K562 (cell line): ENCODE results near the gene SSX4. TPM values are rescaled to one million over a fixed set of nuclear protein-coding genes. Genes with fewer than 3 reads are reported as not detected.
"Not testable (repeated sequence)": the region's sequence is repeated elsewhere in the genome, so short reads cannot be mapped to it uniquely, and the experiment has no call there.

Experiments used
- ATAC-seq: fragments of 200-7000 bp; cut with Tn5 transposase; 3 replicates; pipeline ENCODE4 v1.9.1; 2020; ENCODE audit warnings: moderate library complexity
- BruUV-seq: library from RNA; stranded (reverse); fragments of 400-500 nt; replicated peaks from 2 replicates; lab custom pipeline; 2021; lab: Mats Ljungman, UMichigan
- CTCF ChIA-PET: fragments of 300-600 bp; formaldehyde crosslinking; extraction: SDS; loops from one replicate; lab custom pipeline; 2021; ENCODE audit warnings: low intra/inter-chr PET ratio; lab: Yijun Ruan, JAX
- POLR2A ChIA-PET: fragments of 300-600, 350-650 bp; sonication (Branson Sonifier 250); formaldehyde crosslinking; extraction: SDS; loops from one replicate; lab custom pipeline; 2021; ENCODE audit warnings: antibody characterized with exemption, inconsistent platforms; lab: Yijun Ruan, JAX
- DNase-seq, 4 experiments: peaks; one replicate each; pipeline versions ENCODE4 v3.0.0 to v3.0.0-alpha.2; 2011 to 2018; ENCODE audit warnings: low spot score in 3 of 4, mixed read lengths in 3 of 4; ENCODE audit errors: extremely low read depth in 1 of 4
- FAIRE-seq: peaks from 2 replicates; lab custom pipeline; 2011; peaks lifted over from hg19 to GRCh38; lab: Jason Lieb, UNC
- H2AFZ ChIP-seq: 2 replicates; pipeline ENCODE4 v1.6.0; 2011; ENCODE audit warnings: low read depth, low read length, control low read depth, inconsistent platforms
- H3K27ac ChIP-seq: fragments of 200-600 bp; 3 replicates; pipeline ENCODE4 v1.8.0; 2011; ENCODE audit warnings: low read depth, mild to moderate bottlenecking, control low read depth, inconsistent platforms, low read length, moderate library complexity, mixed read lengths; ENCODE audit errors: extremely low read depth
- H3K27me3 ChIP-seq, 2 experiments: fragments of 300-600 bp in 1 of 2; 2 replicates in 1 of 2; 3 replicates in 1 of 2; pipeline versions ENCODE4 v1.6.0 to v1.8.0; 2011; ENCODE audit warnings: inconsistent platforms in 2 of 2, low read length in 2 of 2, mild to moderate bottlenecking in 1 of 2, mixed read lengths in 1 of 2, moderate library complexity in 1 of 2; ENCODE audit not compliant: control insufficient read depth in 2 of 2, insufficient read depth in 2 of 2
- H3K36me3 ChIP-seq: fragments of 300-600 bp; 3 replicates; pipeline ENCODE4 v1.8.0; 2011; ENCODE audit warnings: mild to moderate bottlenecking, low read length, inconsistent platforms; ENCODE audit not compliant: control insufficient read depth, insufficient read depth
- H3K4me1 ChIP-seq, 2 experiments: fragments of 200-600 bp in 1 of 2; replicated peaks in 1 of 2; 2 replicates in 1 of 2; 3 replicates in 1 of 2; pipeline versions ENCODE4 v1.5.1 to v1.8.0; 2011; ENCODE audit warnings: inconsistent platforms in 2 of 2, low read length in 2 of 2, mild to moderate bottlenecking in 1 of 2, mixed read lengths in 1 of 2, moderate library complexity in 1 of 2; ENCODE audit not compliant: control insufficient read depth in 2 of 2, insufficient read depth in 2 of 2
- H3K4me2 ChIP-seq: 2 replicates; pipeline ENCODE4 v1.6.1; 2011; ENCODE audit warnings: low read length, control low read depth, inconsistent platforms, mixed read lengths; ENCODE audit not compliant: insufficient read depth
- H3K4me3 ChIP-seq: fragments of 200-600 bp; sonication (generic), shearing (Covaris generic); 2 replicates; pipeline ENCODE4 v1.5.1; 2016; ENCODE audit warnings: control low read depth, inconsistent platforms
- H3K79me2 ChIP-seq: fragments of 200-600 bp; 3 replicates; pipeline ENCODE4 v1.8.0; 2011; ENCODE audit warnings: low read length, inconsistent platforms; ENCODE audit not compliant: control insufficient read depth, insufficient read depth
- H3K9ac ChIP-seq, 2 experiments: 2 replicates each; pipeline versions ENCODE4 v1.6.0 to v1.6.1; 2011; ENCODE audit warnings: low read depth in 2 of 2, low read length in 2 of 2, control low read depth in 1 of 2, inconsistent platforms in 1 of 2, mild to moderate bottlenecking in 1 of 2, mixed read lengths in 1 of 2; ENCODE audit not compliant: insufficient read depth in 1 of 2
- H3K9me1 ChIP-seq: one replicate; pipeline ENCODE4 v1.6.0; 2011; ENCODE audit warnings: inconsistent platforms, mild to moderate bottlenecking, low read length, moderate library complexity; ENCODE audit not compliant: control insufficient read depth, insufficient read depth
- H3K9me3 ChIP-seq: replicated peaks from 2 replicates; pipeline ENCODE4 v1.5.1; 2011; ENCODE audit warnings: low read depth, low read length, inconsistent platforms; ENCODE audit not compliant: control insufficient read depth, insufficient read depth
- H4K20me1 ChIP-seq: replicated peaks from 2 replicates; pipeline ENCODE4 v1.6.1; 2011; ENCODE audit warnings: low read length, inconsistent platforms, mixed read lengths; ENCODE audit not compliant: control insufficient read depth, insufficient read depth
- EP400 ChIP-seq: fragments of 450-650 bp; IDR thresholded peaks from 2 replicates; pipeline ENCODE4 v1.6.1; 2017; ENCODE audit warnings: antibody characterized with exemption, mild to moderate bottlenecking, moderate library complexity
- FOS ChIP-seq: IDR thresholded peaks from 3 replicates; pipeline ENCODE4 v1.6.1; 2011; ENCODE audit not compliant: insufficient read length; ENCODE audit errors: extremely low read depth
- GABPA ChIP-seq: fragments of 200-800 bp; sonication (Bioruptor generic); conservative IDR thresholded peaks from 2 replicates; pipeline ENCODE4 v1.6.1; 2016; ENCODE audit warnings: low read depth, missing genetic modification characterization, missing compliant biosample characterization
- KAT8 ChIP-seq: fragments of 450-650 bp; IDR thresholded peaks from 2 replicates; pipeline ENCODE4 v1.6.1; 2016; ENCODE audit warnings: low read depth, mild to moderate bottlenecking
- KDM1A ChIP-seq, 2 experiments: fragments of 450-650 bp; IDR thresholded peaks; 2 replicates each; pipeline ENCODE4 v1.6.1; 2016; ENCODE audit warnings: mild to moderate bottlenecking in 2 of 2
- MYBL2 ChIP-seq, 2 experiments: fragments of 450-650 bp in 1 of 2; sonication (generic) in 1 of 2; formaldehyde crosslinking in 1 of 2; IDR thresholded peaks; 2 replicates each; pipeline versions ENCODE4 v1.6.1 to v1.8.1; 2017 to 2022; ENCODE audit warnings: borderline replicate concordance in 1 of 2, inconsistent platforms in 1 of 2, low read depth in 1 of 2, mild to moderate bottlenecking in 1 of 2, missing genetic modification reagents in 1 of 2, moderate library complexity in 1 of 2
- NFYB ChIP-seq: IDR thresholded peaks from 2 replicates; pipeline ENCODE4 v1.6.1; 2011; ENCODE audit warnings: mild to moderate bottlenecking, moderate library complexity; ENCODE audit not compliant: insufficient read length; ENCODE audit errors: extremely low read depth
- POLR2H ChIP-seq: IDR thresholded peaks from 2 replicates; pipeline ENCODE4 v1.6.1; 2016; ENCODE audit warnings: missing genetic modification characterization, low read depth, mild to moderate bottlenecking, control low read depth, missing compliant biosample characterization, moderate library complexity
- RBM25 ChIP-seq: fragments of 200-400 bp; formaldehyde crosslinking; IDR thresholded peaks from 2 replicates; pipeline ENCODE4 v1.6.1; 2018; ENCODE audit warnings: low read length, low read depth, moderate library complexity; ENCODE audit not compliant: severe bottlenecking
- YY1 ChIP-seq, 3 experiments: IDR thresholded peaks; 2 replicates each; pipeline ENCODE4 v1.6.1; 2011; ENCODE audit warnings: low read length in 2 of 3, mild to moderate bottlenecking in 2 of 3, moderate library complexity in 2 of 3, borderline replicate concordance in 1 of 3, control low read depth in 1 of 3, low read depth in 1 of 3; ENCODE audit not compliant: insufficient read depth in 3 of 3, insufficient replicate concordance in 2 of 3, control insufficient read depth in 1 of 3, insufficient read length in 1 of 3; ENCODE audit errors: extremely low read depth in 1 of 3
- ZNF121 ChIP-seq: sonication (generic); formaldehyde crosslinking; conservative IDR thresholded peaks from 2 replicates; pipeline ENCODE4 v1.8.0; 2022; ENCODE audit warnings: missing genetic modification reagents
- WGBS: fragments of 100-300 bp; shearing (Covaris generic); methylation state at CpG from one replicate; pipeline ENCODE4 v1.1.6; 2016; ENCODE audit warnings: low coverage, mixed read lengths; ENCODE audit not compliant: insufficient coverage; ENCODE audit errors: missing lambda C conversion rate; 5-methylcytosine and 5-hydroxymethylcytosine counted together
- in situ Hi-C: fragments of 300-500 bp; cut with MboI; formaldehyde crosslinking; loops from 4 replicates; pipeline ENCODE4 v1.15.0; 2018; ENCODE audit warnings: inconsistent platforms, mixed read lengths
- intact Hi-C: fragments of 100-400 bp; cut with micrococcal nuclease; formaldehyde crosslinking; loops from 2 replicates; pipeline ENCODE4 v1.14.2; 2022
- polyA plus RNA-seq, 8 experiments: library from polyadenylated mRNA; depleted of rRNA in 4 of 8; stranded (reverse) in 5 of 8; unstranded in 3 of 8; fragments of >200 nt; fragmentation: Nextera tagmentation in 2 of 8; fragmentation: Illumina TruSeq in 1 of 8; extraction: Ambion mirVana in 2 of 8; extraction: Trizol in 1 of 8; gene quantifications; 2 replicates each; pipeline versions ENCODE4 v1.2.1 to v1.2.3, GENCODE V29; 2011 to 2014; ENCODE audit warnings: inconsistent platforms in 1 of 8, missing spikeins in 1 of 8
- total RNA-seq, 7 experiments: library from RNA; depleted of rRNA in 6 of 7; stranded (reverse); fragments of >200 nt in 6 of 7; fragmentation: Illumina TruSeq in 2 of 7; extraction: Trizol in 2 of 7; gene quantifications; 2 replicates each; pipeline versions ENCODE4 v1.2.1 to v1.2.3, GENCODE V29; 2011 to 2021; ENCODE audit warnings: low replicate concordance in 1 of 7
- TF ChIP-seq, protein P1 (sequence below): fragments of 450-650 bp; IDR thresholded peaks from 2 replicates; pipeline ENCODE4 v1.6.1; 2016
- TF ChIP-seq, protein P2 (sequence below): fragments of 450-650 bp; IDR thresholded peaks from 2 replicates; pipeline ENCODE4 v1.6.1; 2016; ENCODE audit warnings: missing biosample characterization, missing genetic modification characterization
- TF ChIP-seq, protein P3 (sequence below), 2 experiments: IDR thresholded peaks; 2 replicates each; pipeline ENCODE4 v1.6.1; 2011; ENCODE audit warnings: borderline replicate concordance in 1 of 2, control low read depth in 1 of 2, low read depth in 1 of 2, low read length in 1 of 2, mild to moderate bottlenecking in 1 of 2, mixed read lengths in 1 of 2, moderate library complexity in 1 of 2; ENCODE audit not compliant: insufficient read depth in 1 of 2, insufficient read length in 1 of 2, poor library complexity in 1 of 2, severe bottlenecking in 1 of 2; ENCODE audit errors: extremely low read depth in 1 of 2

Gene SSX4
- total and polyA plus RNA-seq, 9 of the 15 experiments (the other 6 are each of a cell fraction or from before 2014, with no cell fraction given) = 0.29 to 7.5 (median 3.4) TPM

DNA sequence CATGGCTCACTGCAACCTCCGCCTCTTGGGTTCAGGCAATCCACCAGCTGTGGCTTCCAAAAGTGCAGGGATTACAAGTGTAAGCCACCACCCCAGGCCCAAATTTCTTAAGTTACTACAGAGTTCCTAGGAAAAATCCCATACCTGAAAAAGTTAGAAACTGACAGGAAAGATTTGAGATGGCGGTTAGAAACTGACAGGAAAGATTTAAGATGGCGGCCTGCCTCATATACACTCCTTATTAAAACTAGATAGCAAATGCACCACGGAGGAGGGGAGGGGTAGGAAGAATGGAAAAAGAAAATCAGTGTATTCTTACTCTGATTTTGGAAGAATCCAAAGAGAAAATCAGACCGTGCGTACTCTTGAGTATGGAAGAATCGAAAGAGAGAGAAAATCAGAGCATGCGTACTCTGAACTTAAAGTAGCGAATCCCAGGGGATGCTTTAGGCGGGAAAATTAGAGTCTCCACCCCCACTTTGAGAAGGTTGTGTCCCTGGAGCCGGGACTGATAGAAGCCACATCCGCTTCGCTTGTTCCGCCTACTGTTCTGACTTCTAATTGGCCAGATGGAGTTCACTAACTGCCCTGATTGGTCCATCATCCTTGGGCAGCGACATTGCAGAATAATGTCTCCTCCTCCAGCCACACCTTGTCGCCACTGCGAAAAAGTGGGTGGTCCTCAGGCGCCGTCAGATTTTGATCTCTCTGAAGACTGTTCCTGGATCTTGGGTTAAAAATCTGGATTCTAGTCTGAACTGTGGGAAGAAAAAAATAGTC, 26.8 kb upstream of the SSX4 start, which contains the start of gene SSX3:
Gene SSX3 (minus strand): TSS at position 389 of the 780 bp plus-strand sequence. CDS start 1,454 bp downstream, outside the sequence.
- TF ChIP-seq, protein P1, sequence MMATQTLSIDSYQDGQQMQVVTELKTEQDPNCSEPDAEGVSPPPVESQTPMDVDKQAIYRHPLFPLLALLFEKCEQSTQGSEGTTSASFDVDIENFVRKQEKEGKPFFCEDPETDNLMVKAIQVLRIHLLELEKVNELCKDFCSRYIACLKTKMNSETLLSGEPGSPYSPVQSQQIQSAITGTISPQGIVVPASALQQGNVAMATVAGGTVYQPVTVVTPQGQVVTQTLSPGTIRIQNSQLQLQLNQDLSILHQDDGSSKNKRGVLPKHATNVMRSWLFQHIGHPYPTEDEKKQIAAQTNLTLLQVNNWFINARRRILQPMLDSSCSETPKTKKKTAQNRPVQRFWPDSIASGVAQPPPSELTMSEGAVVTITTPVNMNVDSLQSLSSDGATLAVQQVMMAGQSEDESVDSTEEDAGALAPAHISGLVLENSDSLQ = peak; percentile 22; the same call in 1 of the 2 replicates
- 0 out of 2 replicates have a peak, but pooled peaks have one; percentile 45 for TF ChIP-seq KAT8
- 0 out of 4 replicates have a peak, but pooled peaks of 1 of the 2 experiments have one; percentile 9 for TF ChIP-seq KDM1A (IDR thresholded peaks at IDR 0.05)
- peak; percentile 64 for TF ChIP-seq FOS
- peak; percentile 54 for TF ChIP-seq RBM25
- TF ChIP-seq, protein P2, sequence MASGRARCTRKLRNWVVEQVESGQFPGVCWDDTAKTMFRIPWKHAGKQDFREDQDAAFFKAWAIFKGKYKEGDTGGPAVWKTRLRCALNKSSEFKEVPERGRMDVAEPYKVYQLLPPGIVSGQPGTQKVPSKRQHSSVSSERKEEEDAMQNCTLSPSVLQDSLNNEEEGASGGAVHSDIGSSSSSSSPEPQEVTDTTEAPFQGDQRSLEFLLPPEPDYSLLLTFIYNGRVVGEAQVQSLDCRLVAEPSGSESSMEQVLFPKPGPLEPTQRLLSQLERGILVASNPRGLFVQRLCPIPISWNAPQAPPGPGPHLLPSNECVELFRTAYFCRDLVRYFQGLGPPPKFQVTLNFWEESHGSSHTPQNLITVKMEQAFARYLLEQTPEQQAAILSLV (tag) = 0 out of 2 replicates have a peak, but pooled peaks have one; percentile 24
- TF ChIP-seq GABPA = peak; percentile 47
- peak; percentile 58 for TF ChIP-seq POLR2H (tag)
- TF ChIP-seq ZNF121 (CRISPR knock-in tag) = peak; percentile 62
- peak; percentile 75 for TF ChIP-seq NFYB
- peak; percentile 59; the same call in 1 of the 2 replicates for TF ChIP-seq MYBL2 (IDR thresholded peaks at IDR 0.05; ENCODE audit: low read depth)
- in situ Hi-C loops; H4K20me1 ChIP-seq; intact Hi-C loops; FAIRE-seq; CTCF ChIA-PET; H3K9me1 ChIP-seq; POLR2A ChIA-PET; H3K9ac ChIP-seq; H3K9me3 ChIP-seq; H3K4me1 ChIP-seq; H3K27me3 ChIP-seq; H3K79me2 ChIP-seq; H3K36me3 ChIP-seq; TF ChIP-seq MYBL2 (CRISPR knock-in tag; IDR thresholded peaks at IDR 0.05; ENCODE audit: borderline replicate concordance): not testable (repeated sequence)
- peak in 1 of 3 experiments; percentile 38 for TF ChIP-seq YY1 (IDR thresholded peaks at IDR 0.05; ENCODE audit: borderline replicate concordance in 1 of 3, control insufficient read depth in 1 of 3, extremely low read depth in 1 of 3, insufficient read depth in 3 of 3, insufficient read length in 1 of 3, insufficient replicate concordance in 2 of 3, low read depth in 1 of 3, low read length in 2 of 3)
- 0 out of 2 replicates have a peak, but pooled peaks have one; percentile 28 for TF ChIP-seq EP400
- TF ChIP-seq, protein P3, sequence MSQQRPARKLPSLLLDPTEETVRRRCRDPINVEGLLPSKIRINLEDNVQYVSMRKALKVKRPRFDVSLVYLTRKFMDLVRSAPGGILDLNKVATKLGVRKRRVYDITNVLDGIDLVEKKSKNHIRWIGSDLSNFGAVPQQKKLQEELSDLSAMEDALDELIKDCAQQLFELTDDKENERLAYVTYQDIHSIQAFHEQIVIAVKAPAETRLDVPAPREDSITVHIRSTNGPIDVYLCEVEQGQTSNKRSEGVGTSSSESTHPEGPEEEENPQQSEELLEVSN (IDR thresholded peaks at IDR 0.05; ENCODE audit: borderline replicate concordance in 1 of 2, extremely low read depth in 1 of 2, insufficient read depth in 1 of 2, insufficient read length in 1 of 2, low read depth in 1 of 2, low read length in 1 of 2, poor library complexity in 1 of 2, severe bottlenecking in 1 of 2) = peak in 1 of 2 experiments; percentile 41
- DNase-seq = peak; percentile 6 to 58 (median 22)
- ATAC-seq = peak; percentile 72
- 20% methylated on average over 18 of the region's 19 CpGs for WGBS
- H3K4me3 ChIP-seq = peak within 1 kb of the TSS; percentile 27
- H2AFZ ChIP-seq = 0 out of 2 replicates have a peak within 1 kb of the TSS, but pooled peaks have one; percentile 44
- H3K27ac ChIP-seq = peak within 1 kb of the TSS; percentile 36; the same call in 2 of the 3 replicates
- peak within 1 kb of the TSS; percentile 55; the same call in 1 of the 2 replicates for H3K4me2 ChIP-seq
- BruUV-seq = TSS peak; percentile 72
